HUES6 (cell line): ENCODE data around the gene CFAP97D1.

Source experiments
- H3K27ac ChIP-seq: 2 replicates; pipeline ENCODE4 v1.7.0; 2013; ENCODE audit warnings: low read depth, mild to moderate bottlenecking, low read length, inconsistent platforms
- H3K27me3 ChIP-seq: 2 replicates; pipeline ENCODE4 v1.6.1; 2013; ENCODE audit warnings: low read length; ENCODE audit not compliant: control insufficient read depth, insufficient read depth
- H3K36me3 ChIP-seq: 2 replicates; pipeline ENCODE4 v1.6.1; 2013; ENCODE audit warnings: low read length; ENCODE audit not compliant: control insufficient read depth, insufficient read depth
- H3K4me1 ChIP-seq: 2 replicates; pipeline ENCODE4 v1.6.1; 2013; ENCODE audit warnings: low read length; ENCODE audit not compliant: control insufficient read depth, insufficient read depth
- H3K4me3 ChIP-seq: 2 replicates; pipeline ENCODE4 v1.5.1; 2013; ENCODE audit warnings: low read depth, low read length
- H3K9ac ChIP-seq: one replicate; pipeline ENCODE4 v1.6.1; 2013; ENCODE audit warnings: mild to moderate bottlenecking, low read length
- H3K9me3 ChIP-seq: 2 replicates; pipeline ENCODE4 v1.6.1; 2013; ENCODE audit warnings: low read depth, low read length; ENCODE audit not compliant: control insufficient read depth, insufficient read depth

Gene CFAP97D1

GRCh38 chr17:43780135-43780534 lies at the start of gene CFAP97D1:
Gene CFAP97D1, plus strand, starts transcription at chr17:43780435. Its CDS starts 28 bp downstream, at chr17:43780463.
- H3K9me3 ChIP-seq: no peaks in the 10 kb centered on the region
- H3K9ac ChIP-seq: peak within 1 kb of the TSS; percentile 94
- H3K27me3 ChIP-seq: peaks cover 16% of the 10 kb centered on the region
- peaks cover 9% of the 10 kb centered on the region for H3K4me1 ChIP-seq
- H3K4me3 ChIP-seq: peak within 1 kb of the TSS; percentile 96
- H3K36me3 ChIP-seq: peaks cover 16% of the 10 kb centered on the region
- H3K27ac ChIP-seq: no peak within 1 kb of the TSS; the same call in 1 of the 2 replicates

GRCh38 chr17:43732958-43733357 lies 47.3 kb upstream of the CFAP97D1 start:
- peak overlapping the region; percentile 48; the same call in 1 of the 2 replicates for H3K27ac ChIP-seq
- H3K4me3 ChIP-seq: peak overlapping the region; percentile 12; the same call in 1 of the 2 replicates
- no peak overlapping the region for H3K9ac ChIP-seq
- peaks cover 14% of the 10 kb centered on the region for H3K4me1 ChIP-seq
- H3K36me3 ChIP-seq: no peaks in the 10 kb centered on the region
- H3K27me3 ChIP-seq: no peaks in the 10 kb centered on the region
- H3K9me3 ChIP-seq: peaks cover 39% of the 10 kb centered on the region

GRCh38 chr17:43733956-43734355 lies 46.3 kb upstream of the CFAP97D1 start:
- H3K9me3 ChIP-seq: peaks cover 39% of the 10 kb centered on the region
- H3K4me3 ChIP-seq: no peak overlapping the region
- no peaks in the 10 kb centered on the region for H3K27me3 ChIP-seq
- H3K27ac ChIP-seq: no peak overlapping the region
- no peak overlapping the region for H3K9ac ChIP-seq
- no peaks in the 10 kb centered on the region for H3K36me3 ChIP-seq
- H3K4me1 ChIP-seq: peaks cover 14% of the 10 kb centered on the region

- Histone ChIP-seq H3K9me3 (peaks cover 39% of the 10 kb centered on the region), H3K9ac (no peak overlapping the region), H3K4me3 (no peak overlapping the region), H3K27ac (no peak overlapping the region), H3K27me3 (no peaks in the 10 kb centered on the region), H3K36me3 (no peaks in the 10 kb centered on the region), H3K4me1 (peaks cover 14% of the 10 kb centered on the region)
Measured at GRCh38 chr17:43734376-43734775, 45.9 kb upstream of the CFAP97D1 start.

GRCh38 chr17:43736389-43736788 lies 43.8 kb upstream of the CFAP97D1 start:
- Histone ChIP-seq H3K4me3 (no peak overlapping the region), H3K27me3 (no peaks in the 10 kb centered on the region), H3K4me1 (peaks cover 14% of the 10 kb centered on the region), H3K27ac (no peak overlapping the region), H3K9ac (no peak overlapping the region), H3K36me3 (no peaks in the 10 kb centered on the region), H3K9me3 (peaks cover 28% of the 10 kb centered on the region)

- Histone ChIP-seq H3K36me3 (no peaks in the 10 kb centered on the region), H3K27me3 (no peaks in the 10 kb centered on the region), H3K4me1 (peaks cover 14% of the 10 kb centered on the region), H3K9me3 (peaks cover 20% of the 10 kb centered on the region), H3K4me3 (no peak overlapping the region), H3K9ac (no peak overlapping the region), H3K27ac (no peak overlapping the region)
Measured at GRCh38 chr17:43737722-43738121, 42.5 kb upstream of the CFAP97D1 start.

GRCh38 chr17:43740541-43740940 lies 39.7 kb upstream of the CFAP97D1 start:
- H3K4me1 ChIP-seq: peaks cover 20% of the 10 kb centered on the region

GRCh38 chr17:43741636-43742035 lies 38.6 kb upstream of the CFAP97D1 start:
- H3K36me3 ChIP-seq: no peaks in the 10 kb centered on the region
- no peaks in the 10 kb centered on the region for H3K27me3 ChIP-seq
- no peak overlapping the region for H3K9ac ChIP-seq
- H3K27ac ChIP-seq: no peak overlapping the region
- H3K4me3 ChIP-seq: no peak overlapping the region
- H3K4me1 ChIP-seq: peaks cover 16% of the 10 kb centered on the region
- H3K9me3 ChIP-seq: no peaks in the 10 kb centered on the region

More at GRCh38 chr17:43740541-43740940, 39.7 kb upstream of the CFAP97D1 start:
- Histone ChIP-seq H3K4me3 (no peak overlapping the region), H3K27me3 (no peaks in the 10 kb centered on the region), H3K27ac (no peak overlapping the region), H3K36me3 (no peaks in the 10 kb centered on the region), H3K9ac (no peak overlapping the region), H3K9me3 (no peaks in the 10 kb centered on the region)

- H3K4me3 ChIP-seq: no peak overlapping the region
- H3K9me3 ChIP-seq: no peaks in the 10 kb centered on the region
- H3K36me3 ChIP-seq: no peaks in the 10 kb centered on the region
- no peak overlapping the region for H3K27ac ChIP-seq
- no peaks in the 10 kb centered on the region for H3K27me3 ChIP-seq
- peaks cover 16% of the 10 kb centered on the region for H3K4me1 ChIP-seq
- no peak overlapping the region for H3K9ac ChIP-seq
Measured at GRCh38 chr17:43745541-43745940, 34.7 kb upstream of the CFAP97D1 start.

- no peak overlapping the region for H3K4me3 ChIP-seq
- no peaks in the 10 kb centered on the region for H3K36me3 ChIP-seq
- peaks cover 18% of the 10 kb centered on the region for H3K4me1 ChIP-seq
- H3K27me3 ChIP-seq: peaks cover 11% of the 10 kb centered on the region
- H3K9me3 ChIP-seq: no peaks in the 10 kb centered on the region
- H3K9ac ChIP-seq: no peak overlapping the region
- no peak overlapping the region for H3K27ac ChIP-seq
Measured at GRCh38 chr17:43750153-43750552, 30.1 kb upstream of the CFAP97D1 start.

GRCh38 chr17:43753493-43754129 lies 26.6 kb upstream of the CFAP97D1 start:
- H3K4me1 ChIP-seq: peaks cover 23% of the 10 kb centered on the region
- peaks cover 30% of the 10 kb centered on the region for H3K27me3 ChIP-seq
- no peak overlapping the region for H3K27ac ChIP-seq
- H3K36me3 ChIP-seq: no peaks in the 10 kb centered on the region
- H3K9me3 ChIP-seq: no peaks in the 10 kb centered on the region
- no peak overlapping the region for H3K4me3 ChIP-seq
- H3K9ac ChIP-seq: no peak overlapping the region
